ENCODE results near the gene GRIP2. TPM values are rescaled to one million over a fixed set of nuclear protein-coding genes. Genes with fewer than 3 reads are reported as not detected.
A peak's percentile ranks its signal among the peaks of the same experiment; 100 is the strongest.

Gene GRIP2
- total RNA-seq, 1 donor from 2014 or later, result not detected

DNA sequence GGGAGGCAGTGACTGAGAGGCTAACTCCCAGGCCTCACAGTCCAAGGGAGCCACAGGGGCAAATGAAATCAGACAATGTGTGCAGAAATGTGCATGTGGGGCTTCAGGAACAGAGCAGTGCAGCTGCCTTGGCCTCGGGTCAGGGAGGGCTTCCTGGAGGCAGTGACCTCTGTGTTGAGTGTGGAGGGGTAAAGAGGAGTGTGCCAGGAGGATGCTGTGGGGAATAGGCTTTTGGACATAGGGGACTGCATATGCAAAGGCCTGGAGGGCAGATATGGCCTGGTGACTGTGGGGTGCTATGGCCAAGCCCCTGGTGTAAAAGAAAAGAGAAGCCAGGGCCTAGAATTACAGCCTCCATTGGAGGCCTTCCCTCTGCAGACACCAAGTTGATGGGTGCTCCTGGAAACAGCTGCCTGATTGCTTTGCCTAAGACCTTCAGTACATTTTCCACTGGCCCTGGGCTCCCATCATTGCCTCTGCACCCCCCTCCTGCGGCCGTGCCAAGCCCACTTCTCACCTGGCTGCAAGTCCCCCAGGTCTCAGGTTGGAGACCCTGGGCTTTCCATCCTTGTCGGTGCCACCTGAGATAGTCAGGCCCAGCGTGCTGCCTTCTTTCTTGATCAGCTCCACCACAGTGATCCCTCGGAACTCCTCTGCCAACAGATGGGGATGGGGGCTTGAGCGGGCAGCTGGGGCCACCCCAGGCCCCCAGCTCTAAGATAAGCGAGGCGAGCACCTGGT lies 15.1 kb downstream of the GRIP2 start:
- H3K9ac ChIP-seq, result no peak overlapping the region
- no peaks in the 10 kb centered on the region for H4K20me1 ChIP-seq (ENCODE audit: low read depth)
- H3K4me1 ChIP-seq, result no peaks in the 10 kb centered on the region
- Mint-ChIP-seq H3K27me3 (ENCODE audit: insufficient read depth, low read depth) (peaks cover 10% of the 10 kb centered on the region), H3K27ac (peak overlapping the region; percentile 65), H3K9me3 (peaks cover 1% of the 10 kb centered on the region), H3K4me3 (no peak overlapping the region), H3K36me3 (no peaks in the 10 kb centered on the region), H3K4me1 (peaks cover 6% of the 10 kb centered on the region)
- no peak overlapping the region for H2AFZ ChIP-seq (replicated peaks)
- no peak overlapping the region for H3K4me2 ChIP-seq
- no peak overlapping the region for H3K27ac ChIP-seq
- no peak for DNase-seq (ENCODE audit: low spot score)
- H3K79me2 ChIP-seq (ENCODE audit: low read depth), result no peaks in the 10 kb centered on the region
- no peaks in the 10 kb centered on the region for H3K27me3 ChIP-seq
- H3K4me3 ChIP-seq, result no peak overlapping the region
- H3K36me3 ChIP-seq, result peaks cover 2% of the 10 kb centered on the region
- H3K9me3 ChIP-seq (ENCODE audit: low read depth), result no peaks in the 10 kb centered on the region
- H3F3A ChIP-seq (ENCODE audit: low read depth), result no peaks in the 10 kb centered on the region
- TF ChIP-seq, protein P1, sequence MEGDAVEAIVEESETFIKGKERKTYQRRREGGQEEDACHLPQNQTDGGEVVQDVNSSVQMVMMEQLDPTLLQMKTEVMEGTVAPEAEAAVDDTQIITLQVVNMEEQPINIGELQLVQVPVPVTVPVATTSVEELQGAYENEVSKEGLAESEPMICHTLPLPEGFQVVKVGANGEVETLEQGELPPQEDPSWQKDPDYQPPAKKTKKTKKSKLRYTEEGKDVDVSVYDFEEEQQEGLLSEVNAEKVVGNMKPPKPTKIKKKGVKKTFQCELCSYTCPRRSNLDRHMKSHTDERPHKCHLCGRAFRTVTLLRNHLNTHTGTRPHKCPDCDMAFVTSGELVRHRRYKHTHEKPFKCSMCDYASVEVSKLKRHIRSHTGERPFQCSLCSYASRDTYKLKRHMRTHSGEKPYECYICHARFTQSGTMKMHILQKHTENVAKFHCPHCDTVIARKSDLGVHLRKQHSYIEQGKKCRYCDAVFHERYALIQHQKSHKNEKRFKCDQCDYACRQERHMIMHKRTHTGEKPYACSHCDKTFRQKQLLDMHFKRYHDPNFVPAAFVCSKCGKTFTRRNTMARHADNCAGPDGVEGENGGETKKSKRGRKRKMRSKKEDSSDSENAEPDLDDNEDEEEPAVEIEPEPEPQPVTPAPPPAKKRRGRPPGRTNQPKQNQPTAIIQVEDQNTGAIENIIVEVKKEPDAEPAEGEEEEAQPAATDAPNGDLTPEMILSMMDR (IDR thresholded peaks at IDR 0.05), result no peak
- TF ChIP-seq EZH2phosphoT487 (IDR thresholded peaks at IDR 0.05) (no peak), EZH2 (IDR thresholded peaks at IDR 0.05) (no peak)

DNA sequence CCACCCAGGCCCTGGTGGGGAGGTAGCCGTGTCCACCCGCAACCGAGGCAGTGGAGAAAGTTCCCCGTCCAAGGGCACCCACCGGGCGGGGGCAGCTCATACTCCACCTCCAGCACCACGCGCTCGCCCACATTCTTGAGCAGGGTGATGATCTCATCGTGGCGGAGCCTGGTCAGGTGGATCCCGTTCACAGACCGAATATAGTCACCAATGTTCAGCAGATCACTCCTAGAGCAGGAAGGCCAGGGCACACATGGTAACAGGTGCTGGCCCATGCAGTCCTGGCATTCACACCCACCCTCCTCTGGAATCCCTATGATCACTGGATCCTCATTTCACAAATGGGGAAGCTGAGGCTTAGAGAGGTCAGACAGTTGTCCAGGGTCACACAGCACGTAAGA lies 15.8 kb downstream of the GRIP2 start:
- H3F3A ChIP-seq (ENCODE audit: low read depth), result no peaks in the 10 kb centered on the region
- H3K9me3 ChIP-seq (ENCODE audit: low read depth), result no peaks in the 10 kb centered on the region

DNA sequence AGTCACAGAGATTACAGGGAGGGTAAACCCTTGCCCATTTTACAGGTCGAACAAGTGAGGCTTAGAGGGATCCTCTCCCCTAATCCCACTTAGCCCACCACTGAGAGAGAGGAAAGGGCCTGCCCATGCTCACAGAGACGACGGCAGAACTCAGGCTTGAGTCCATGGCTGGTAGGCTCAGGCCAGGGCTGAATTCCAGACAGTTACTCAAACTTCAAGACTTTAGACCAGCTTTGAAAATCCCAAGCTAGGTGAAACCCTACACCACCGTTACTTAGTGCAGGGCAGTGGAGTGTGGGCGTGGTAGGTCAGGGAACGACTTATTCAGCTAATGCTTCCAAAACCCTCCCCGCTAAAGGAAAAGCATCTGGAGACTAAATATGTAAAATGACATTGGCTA lies 16.4 kb downstream of the GRIP2 start:
- Histone ChIP-seq H3K27me3 (no peaks in the 10 kb centered on the region), H3K27ac (no peak overlapping the region), H3K4me3 (no peak overlapping the region), H3K4me1 (no peaks in the 10 kb centered on the region), H3K79me2 (ENCODE audit: low read depth) (no peaks in the 10 kb centered on the region), H3F3A (ENCODE audit: low read depth) (no peaks in the 10 kb centered on the region), H3K9me3 (ENCODE audit: low read depth) (no peaks in the 10 kb centered on the region), H3K9ac (no peak overlapping the region), H3K36me3 (no peaks in the 10 kb centered on the region), H3K4me2 (no peak overlapping the region), H2AFZ (replicated peaks) (no peak overlapping the region), H4K20me1 (ENCODE audit: low read depth) (no peaks in the 10 kb centered on the region)
- Mint-ChIP-seq H3K27ac (no peak overlapping the region), H3K27me3 (ENCODE audit: insufficient read depth, low read depth) (peaks cover 10% of the 10 kb centered on the region), H3K4me3 (no peak overlapping the region), H3K36me3 (no peaks in the 10 kb centered on the region), H3K4me1 (peaks cover 6% of the 10 kb centered on the region), H3K9me3 (no peaks in the 10 kb centered on the region)
- peak; percentile 32 for DNase-seq (ENCODE audit: low spot score)
- no peak for TF ChIP-seq EZH2 (IDR thresholded peaks at IDR 0.05)
- TF ChIP-seq EZH2phosphoT487 (IDR thresholded peaks at IDR 0.05), result no peak

More for the DNA sequence above, 15.8 kb downstream of the GRIP2 start:
- Histone ChIP-seq H3K4me2 (no peak overlapping the region), H3K4me3 (no peak overlapping the region), H3K4me1 (no peaks in the 10 kb centered on the region), H3K27ac (no peak overlapping the region), H2AFZ (replicated peaks) (no peak overlapping the region), H3K27me3 (no peaks in the 10 kb centered on the region), H3K36me3 (peaks cover under 1% of the 10 kb centered on the region), H3K9ac (no peak overlapping the region), H4K20me1 (ENCODE audit: low read depth) (no peaks in the 10 kb centered on the region), H3K79me2 (ENCODE audit: low read depth) (no peaks in the 10 kb centered on the region)
- Mint-ChIP-seq H3K36me3 (no peaks in the 10 kb centered on the region), H3K9me3 (no peaks in the 10 kb centered on the region), H3K27ac (no peak overlapping the region), H3K27me3 (ENCODE audit: insufficient read depth, low read depth) (peaks cover 10% of the 10 kb centered on the region), H3K4me1 (peaks cover 6% of the 10 kb centered on the region), H3K4me3 (no peak overlapping the region)
- no peak for TF ChIP-seq EZH2phosphoT487 (IDR thresholded peaks at IDR 0.05)
- TF ChIP-seq, protein P1 (IDR thresholded peaks at IDR 0.05), result no peak
- TF ChIP-seq EZH2 (IDR thresholded peaks at IDR 0.05), result no peak
- no peak for DNase-seq (ENCODE audit: low spot score)

DNA sequence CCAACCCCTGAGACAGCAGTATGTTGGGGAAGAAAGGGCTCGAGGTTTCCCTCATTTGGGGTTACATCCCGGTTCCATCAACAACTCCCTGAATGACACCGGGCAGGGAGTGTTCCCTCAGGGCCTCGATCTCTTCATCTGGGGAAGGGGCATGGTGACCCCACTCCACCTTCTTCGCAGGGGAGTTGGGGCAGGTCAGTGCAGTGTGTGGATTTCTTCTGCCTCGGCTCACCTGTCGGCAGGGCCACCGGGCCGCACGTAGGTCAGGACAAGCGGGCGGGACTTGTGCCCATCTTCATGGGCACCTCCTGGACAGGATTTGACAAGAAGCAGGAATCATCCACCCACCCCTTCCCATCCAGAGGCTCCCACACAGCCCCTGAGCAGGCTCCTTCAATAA lies 17.4 kb downstream of the GRIP2 start:
- Histone ChIP-seq H3K27me3 (no peaks in the 10 kb centered on the region), H3F3A (ENCODE audit: low read depth) (no peaks in the 10 kb centered on the region), H3K4me3 (no peak overlapping the region), H3K79me2 (ENCODE audit: low read depth) (no peaks in the 10 kb centered on the region), H3K36me3 (no peaks in the 10 kb centered on the region), H3K4me1 (no peaks in the 10 kb centered on the region), H3K9me3 (ENCODE audit: low read depth) (no peaks in the 10 kb centered on the region), H3K4me2 (no peak overlapping the region), H3K27ac (no peak overlapping the region), H2AFZ (replicated peaks) (no peak overlapping the region), H4K20me1 (ENCODE audit: low read depth) (no peaks in the 10 kb centered on the region), H3K9ac (no peak overlapping the region)
- H3K27me3 Mint-ChIP-seq (ENCODE audit: insufficient read depth, low read depth), result peaks cover 11% of the 10 kb centered on the region
- peaks cover 9% of the 10 kb centered on the region for H3K4me1 Mint-ChIP-seq
- no peak for DNase-seq (ENCODE audit: low spot score)
- TF ChIP-seq, protein P1 (IDR thresholded peaks at IDR 0.05), result no peak
- no peak for TF ChIP-seq EZH2phosphoT487 (IDR thresholded peaks at IDR 0.05)
- no peak for TF ChIP-seq EZH2 (IDR thresholded peaks at IDR 0.05)
- no peak overlapping the region for H3K27ac Mint-ChIP-seq
- no peaks in the 10 kb centered on the region for H3K9me3 Mint-ChIP-seq
- no peak overlapping the region for H3K4me3 Mint-ChIP-seq
- no peaks in the 10 kb centered on the region for H3K36me3 Mint-ChIP-seq
